ENCODE measurements around the gene LPIN2. TPM values are rescaled to one million over a fixed set of nuclear protein-coding genes. Genes with fewer than 3 reads are reported as not detected.
"Not testable (repeated sequence)": the region's sequence is repeated elsewhere in the genome, so short reads cannot be mapped to it uniquely, and the experiment has no call there.

LPIN2 gene
- total RNA-seq, 4 donors from 2014 or later: 39.4 to 68.0 (median 47.4) TPM

DNA sequence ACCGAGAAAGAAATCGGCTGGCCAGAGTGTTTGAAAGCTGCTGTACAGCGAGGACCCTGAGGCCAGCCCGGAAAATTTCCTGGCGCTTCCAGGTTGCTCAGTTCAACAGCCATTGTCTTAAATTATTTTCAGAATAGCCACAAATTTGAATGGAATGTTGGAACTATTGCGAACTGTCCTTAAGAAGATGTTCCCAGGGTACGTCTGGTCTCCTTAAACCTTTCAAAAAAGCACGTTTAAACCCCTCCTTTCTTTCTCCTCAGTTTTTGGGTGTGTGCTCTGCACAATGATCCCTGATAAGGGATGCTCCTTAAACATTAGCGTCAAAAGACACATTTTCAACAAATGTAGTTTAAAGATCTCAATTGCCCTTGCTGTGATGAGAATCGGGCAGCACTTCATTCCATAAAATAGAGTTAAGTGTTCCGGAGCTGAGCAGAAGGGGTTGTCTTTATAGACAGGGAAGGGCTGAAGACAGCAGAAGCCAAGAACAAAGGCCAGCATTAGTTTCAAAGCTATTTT, 14.5 kb upstream of the LPIN2 start:
- intact Hi-C loops (cut with DNase I): no loop called here
- WGBS, 2 donors: 71 to 73% methylated on average over 11 of the region's 11 CpGs
- Histone ChIP-seq H3K4me1 (no peaks in the 10 kb centered on the region), H3K36me3 (no peaks in the 10 kb centered on the region), H3K9me3 (no peaks in the 10 kb centered on the region), H3K4me3 (replicated peaks in 1 of 3) (no peak overlapping the region), H3K27me3 (no peaks in the 10 kb centered on the region), H3K27ac (no peak overlapping the region)
- TF ChIP-seq POLR2A (IDR thresholded peaks at IDR 0.05): no peak
- TF ChIP-seq, protein P1, sequence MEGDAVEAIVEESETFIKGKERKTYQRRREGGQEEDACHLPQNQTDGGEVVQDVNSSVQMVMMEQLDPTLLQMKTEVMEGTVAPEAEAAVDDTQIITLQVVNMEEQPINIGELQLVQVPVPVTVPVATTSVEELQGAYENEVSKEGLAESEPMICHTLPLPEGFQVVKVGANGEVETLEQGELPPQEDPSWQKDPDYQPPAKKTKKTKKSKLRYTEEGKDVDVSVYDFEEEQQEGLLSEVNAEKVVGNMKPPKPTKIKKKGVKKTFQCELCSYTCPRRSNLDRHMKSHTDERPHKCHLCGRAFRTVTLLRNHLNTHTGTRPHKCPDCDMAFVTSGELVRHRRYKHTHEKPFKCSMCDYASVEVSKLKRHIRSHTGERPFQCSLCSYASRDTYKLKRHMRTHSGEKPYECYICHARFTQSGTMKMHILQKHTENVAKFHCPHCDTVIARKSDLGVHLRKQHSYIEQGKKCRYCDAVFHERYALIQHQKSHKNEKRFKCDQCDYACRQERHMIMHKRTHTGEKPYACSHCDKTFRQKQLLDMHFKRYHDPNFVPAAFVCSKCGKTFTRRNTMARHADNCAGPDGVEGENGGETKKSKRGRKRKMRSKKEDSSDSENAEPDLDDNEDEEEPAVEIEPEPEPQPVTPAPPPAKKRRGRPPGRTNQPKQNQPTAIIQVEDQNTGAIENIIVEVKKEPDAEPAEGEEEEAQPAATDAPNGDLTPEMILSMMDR (IDR thresholded peaks at IDR 0.05): no peak
- DNase-seq: no peak

DNA sequence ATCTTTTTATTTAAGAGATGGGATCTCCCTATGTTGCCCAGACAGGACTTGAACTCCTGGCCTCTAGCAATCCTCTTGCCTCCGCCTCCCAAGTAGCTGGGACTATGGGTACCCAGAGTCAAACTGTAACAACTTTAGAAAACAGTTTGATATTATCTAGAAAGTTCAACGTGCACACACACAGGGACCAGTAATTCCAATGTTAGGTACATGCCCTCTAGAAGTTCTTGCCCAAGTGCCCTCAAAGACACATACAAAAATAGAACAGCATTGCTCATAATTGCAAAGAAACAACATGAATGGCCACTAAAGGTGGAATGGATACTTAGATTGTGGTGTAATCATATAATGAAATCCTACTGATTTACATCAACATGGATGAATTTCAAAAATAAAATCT, 12.6 kb upstream of the LPIN2 start:
- WGBS, 2 donors: 79 to 89% methylated on average over 2 of the region's 2 CpGs
- no peaks in the 10 kb centered on the region for H3K9me3 ChIP-seq
- H3K4me1 ChIP-seq: no peaks in the 10 kb centered on the region
- no peak for DNase-seq
- no peaks in the 10 kb centered on the region for H3K27me3 ChIP-seq
- no peaks in the 10 kb centered on the region for H3K36me3 ChIP-seq
- H3K4me3 ChIP-seq (replicated peaks in 1 of 3): no peak overlapping the region
- intact Hi-C loops (cut with DNase I): no loop called here
- TF ChIP-seq, protein P1 (IDR thresholded peaks at IDR 0.05): no peak
- no peak for TF ChIP-seq POLR2A (IDR thresholded peaks at IDR 0.05)
- no peak overlapping the region for H3K27ac ChIP-seq

DNA sequence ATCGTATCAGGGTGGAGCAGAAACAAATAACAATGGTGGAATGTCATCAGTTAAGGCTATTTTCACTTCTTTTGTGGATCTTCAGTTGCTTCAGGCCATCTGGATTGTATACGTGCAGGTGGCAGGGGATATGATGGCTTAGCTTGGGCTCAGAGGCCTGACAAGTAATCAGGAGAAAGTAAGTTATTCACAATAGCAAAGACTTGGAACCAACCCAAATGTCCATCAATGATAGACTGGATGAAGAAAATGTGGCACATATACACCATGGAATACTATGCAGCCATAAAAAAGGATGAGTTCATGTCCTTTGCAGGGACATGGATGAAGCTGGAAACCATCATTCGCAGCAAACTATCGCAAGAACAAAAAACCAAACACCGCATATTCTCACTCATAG, 10.7 kb upstream of the LPIN2 start:
- 95 to 100% methylated on average over 2 of the region's 5 CpGs for WGBS, 2 donors
- H3K4me3 ChIP-seq (replicated peaks in 1 of 3); H3K4me1 ChIP-seq; H3K36me3 ChIP-seq; intact Hi-C loops (cut with DNase I); DNase-seq; H3K9me3 ChIP-seq; H3K27me3 ChIP-seq; H3K27ac ChIP-seq: not testable (repeated sequence)

DNA sequence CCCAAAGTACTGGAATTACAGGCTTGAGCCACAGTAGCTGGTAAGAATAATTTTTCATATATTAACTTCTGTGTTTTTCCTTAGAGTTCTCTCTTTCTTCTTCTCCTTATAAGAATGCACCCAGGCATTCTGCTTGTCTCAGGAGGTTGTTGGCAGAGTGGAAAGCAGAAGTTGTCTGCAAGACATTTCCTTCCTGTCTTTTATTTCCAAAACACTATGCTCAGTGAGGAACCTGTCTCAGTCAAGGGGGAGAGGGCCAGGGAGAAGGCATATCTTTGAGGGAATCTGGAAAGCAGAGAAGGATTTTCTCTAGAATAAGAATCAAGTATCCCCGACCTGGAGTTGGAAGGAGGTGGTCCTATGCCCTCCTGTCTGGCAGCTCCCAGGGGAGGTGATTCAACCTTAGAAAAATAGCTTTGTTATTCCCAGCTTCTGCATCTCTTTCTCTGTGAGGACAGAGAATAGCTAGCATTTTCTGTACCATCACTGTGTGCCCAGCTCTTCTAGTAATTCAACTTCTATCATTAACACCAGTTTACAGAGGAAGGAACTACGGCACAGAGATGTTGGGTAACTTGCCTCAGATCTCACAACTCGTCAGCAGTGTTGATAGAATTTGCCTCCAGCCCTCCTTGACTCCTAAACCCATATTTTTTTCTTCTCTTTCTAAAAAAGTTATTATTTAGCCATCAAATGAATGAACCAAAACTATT, 3.8 kb upstream of the LPIN2 start:
- Histone ChIP-seq H3K27me3 (no peaks in the 10 kb centered on the region), H3K4me1 (peaks cover 12 to 32% of the 10 kb centered on the region in 2 donors), H3K9me3 (no peaks in the 10 kb centered on the region), H3K27ac (peak overlapping the region in 2 of 3 donors; percentile 24 to 96), H3K36me3 (no peaks in the 10 kb centered on the region), H3K4me3 (replicated peaks in 1 of 3) (no peak overlapping the region)
- 59 to 69% methylated on average over 3 of the region's 3 CpGs for WGBS, 2 donors
- TF ChIP-seq, protein P1 (IDR thresholded peaks at IDR 0.05): no peak
- no peak for TF ChIP-seq POLR2A (IDR thresholded peaks at IDR 0.05)
- intact Hi-C loops (cut with DNase I): loop anchor here (5.0 to 10.0 kb wide), 2 partner anchors 41 to 228 kb away; partner anchors contain the start of gene MYL12A
- DNase-seq: no peak

DNA sequence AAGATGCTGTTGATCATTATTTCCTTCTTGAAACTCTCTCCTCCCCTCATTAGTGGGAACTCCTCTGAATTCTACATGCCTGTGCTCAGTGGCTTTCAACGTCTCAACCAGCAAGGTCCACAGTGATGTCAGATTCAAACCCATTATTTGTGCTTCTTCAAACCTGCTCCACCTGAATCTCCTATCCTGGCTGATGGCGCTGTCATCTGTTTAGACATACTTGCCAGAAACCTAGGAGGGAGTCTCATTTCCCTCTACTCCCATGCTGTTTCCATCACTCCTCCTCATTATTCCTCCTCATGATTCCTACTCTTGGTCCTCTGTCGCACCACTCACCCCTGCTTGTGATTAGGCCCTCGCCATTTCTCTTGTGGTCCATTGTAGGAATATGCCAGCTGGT, 2.9 kb upstream of the LPIN2 start:
- no peaks in the 10 kb centered on the region for H3K27me3 ChIP-seq
- WGBS, 2 donors: 88 to 93% methylated on average over 4 of the region's 4 CpGs
- H3K4me3 ChIP-seq (replicated peaks in 1 of 3): no peak overlapping the region
- H3K4me1 ChIP-seq: peaks cover 15 to 38% of the 10 kb centered on the region in 2 donors
- intact Hi-C loops (cut with DNase I): loop anchor here (5.0 to 10.0 kb wide), 2 partner anchors 41 to 229 kb away; partner anchors contain the start of gene MYL12A
- DNase-seq: no peak
- H3K36me3 ChIP-seq: no peaks in the 10 kb centered on the region
- TF ChIP-seq, protein P1 (IDR thresholded peaks at IDR 0.05): no peak
- TF ChIP-seq POLR2A (IDR thresholded peaks at IDR 0.05): no peak
- no peaks in the 10 kb centered on the region for H3K9me3 ChIP-seq
- peak overlapping the region in 2 of 3 donors; percentile 86 to 96 for H3K27ac ChIP-seq

Data from thyroid gland (tissue), 4 donors.